SKM-1 (cell line): ENCODE data around the gene EHMT1.

ENCODE experiments used
- DNase-seq: peaks from one replicate; lab custom pipeline; 2025; ENCODE audit not compliant: unreplicated experiment; lab: John Stamatoyannopoulos, UW

Gene EHMT1

GRCh38 chr9:137671196-137671538, 52.4 kb downstream of the EHMT1 start:
- no peak for DNase-seq

GRCh38 chr9:137671721-137672120, 52.9 kb downstream of the EHMT1 start:
- no peak for DNase-seq

- peak; percentile 24 for DNase-seq
These were observed 54.3 kb downstream of the EHMT1 start for GRCh38 chr9:137672907-137673791.

- no peak for DNase-seq
These were observed 55.1 kb downstream of the EHMT1 start for GRCh38 chr9:137673886-137674285.

GRCh38 chr9:137674307-137674975, 55.6 kb downstream of the EHMT1 start:
- no peak for DNase-seq

GRCh38 chr9:137674976-137675320, 56.1 kb downstream of the EHMT1 start:
- DNase-seq: no peak

- no peak for DNase-seq
These were observed 58.2 kb downstream of the EHMT1 start for GRCh38 chr9:137676998-137677397.

- DNase-seq: no peak
These were observed 59.4 kb downstream of the EHMT1 start for GRCh38 chr9:137678202-137678601.

GRCh38 chr9:137679249-137679648, 60.4 kb downstream of the EHMT1 start:
- DNase-seq: no peak

GRCh38 chr9:137679695-137680305, 61.0 kb downstream of the EHMT1 start:
- no peak for DNase-seq

- DNase-seq: no peak
These were observed 61.9 kb downstream of the EHMT1 start for GRCh38 chr9:137680444-137681358.

GRCh38 chr9:137682428-137683105, 63.8 kb downstream of the EHMT1 start:
- no peak for DNase-seq

GRCh38 chr9:137683262-137683864, 64.6 kb downstream of the EHMT1 start:
- no peak for DNase-seq

- DNase-seq: no peak
These were observed 66.4 kb downstream of the EHMT1 start for GRCh38 chr9:137685035-137685740.

- DNase-seq: no peak
These were observed 67.1 kb downstream of the EHMT1 start for GRCh38 chr9:137685741-137686420.

GRCh38 chr9:137688261-137688660, 69.5 kb downstream of the EHMT1 start:
- no peak for DNase-seq

- peak; percentile 17 for DNase-seq
These were observed 69.9 kb downstream of the EHMT1 start for GRCh38 chr9:137688725-137689124.

- DNase-seq: no peak
These were observed 71.1 kb downstream of the EHMT1 start for GRCh38 chr9:137689745-137690529.
